ENCODE data around the gene FGF19.
A peak's percentile ranks its signal among the peaks of the same experiment; 100 is the strongest.

The FGF19 gene

GRCh38 chr11:69703768-69704507, at the start of gene FGF19:
Gene FGF19, minus strand, starts transcription at chr11:69704022. Its CDS starts 146 bp downstream, at chr11:69703876.
- peak; percentile 70 for DNase-seq (ENCODE audit: low spot score)

GRCh38 chr11:69752890-69753289, 49.1 kb upstream of the FGF19 start:
- DNase-seq (ENCODE audit: low spot score): no peak

GRCh38 chr11:69750875-69751597, 47.2 kb upstream of the FGF19 start:
- no peak for DNase-seq (ENCODE audit: low spot score)

GRCh38 chr11:69750108-69750850, 46.5 kb upstream of the FGF19 start:
- no peak for DNase-seq (ENCODE audit: low spot score)

- DNase-seq (ENCODE audit: low spot score): no peak
Measured at GRCh38 chr11:69748637-69749036, 44.8 kb upstream of the FGF19 start.

- DNase-seq (ENCODE audit: low spot score): no peak
Measured at GRCh38 chr11:69746752-69747742, 43.2 kb upstream of the FGF19 start.

- DNase-seq (ENCODE audit: low spot score): no peak
Measured at GRCh38 chr11:69746140-69746539, 42.3 kb upstream of the FGF19 start.

GRCh38 chr11:69745201-69745600, 41.4 kb upstream of the FGF19 start:
- DNase-seq (ENCODE audit: low spot score): no peak

GRCh38 chr11:69744435-69744834, 40.6 kb upstream of the FGF19 start:
- DNase-seq (ENCODE audit: low spot score): no peak

GRCh38 chr11:69734841-69735240, 31.0 kb upstream of the FGF19 start:
- DNase-seq (ENCODE audit: low spot score): no peak

GRCh38 chr11:69734367-69734766, 30.5 kb upstream of the FGF19 start:
- no peak for DNase-seq (ENCODE audit: low spot score)

GRCh38 chr11:69732910-69733309, 29.1 kb upstream of the FGF19 start:
- DNase-seq (ENCODE audit: low spot score): no peak

- no peak for DNase-seq (ENCODE audit: low spot score)
Measured at GRCh38 chr11:69731110-69731509, 27.3 kb upstream of the FGF19 start.

- DNase-seq (ENCODE audit: low spot score): no peak
Measured at GRCh38 chr11:69730500-69730899, 26.7 kb upstream of the FGF19 start.

GRCh38 chr11:69729252-69729651, 25.4 kb upstream of the FGF19 start:
- no peak for DNase-seq (ENCODE audit: low spot score)

GRCh38 chr11:69727266-69727665, 23.4 kb upstream of the FGF19 start:
- DNase-seq (ENCODE audit: low spot score): no peak

- no peak for DNase-seq (ENCODE audit: low spot score)
Measured at GRCh38 chr11:69726481-69726880, 22.7 kb upstream of the FGF19 start.

- DNase-seq (ENCODE audit: low spot score): no peak
Measured at GRCh38 chr11:69726019-69726418, 22.2 kb upstream of the FGF19 start.

- DNase-seq (ENCODE audit: low spot score): no peak
Measured at GRCh38 chr11:69721745-69722144, 17.9 kb upstream of the FGF19 start.

- DNase-seq (ENCODE audit: low spot score): no peak
Measured at GRCh38 chr11:69721106-69721505, 17.3 kb upstream of the FGF19 start.

- no peak for DNase-seq (ENCODE audit: low spot score)
Measured at GRCh38 chr11:69718912-69719311, 15.1 kb upstream of the FGF19 start.

- no peak for DNase-seq (ENCODE audit: low spot score)
Measured at GRCh38 chr11:69718147-69718546, 14.3 kb upstream of the FGF19 start.
